T-helper 2 cell treated with Interferon-gamma antibody and Interleukin-4, amounts not matched to agents 100 ng/mL and 5 ng/mL, for 36 hours (primary cell): Measurements from ENCODE around the gene C19orf25. TPM values are rescaled to one million over a fixed set of nuclear protein-coding genes. Genes with fewer than 3 reads are reported as not detected.
"Not testable (repeated sequence)": the region's sequence is repeated elsewhere in the genome, so short reads cannot be mapped to it uniquely, and the experiment has no call there.

Source experiments
- intact Hi-C: fragments of 100-400 bp; cut with micrococcal nuclease; formaldehyde crosslinking; loops from one replicate; pipeline ENCODE4 v1.15.1; 2023
- total RNA-seq: library from RNA; stranded (reverse); gene quantifications from 2 replicates; pipeline ENCODE4 v1.2.3, GENCODE V29; 2022

The C19orf25 gene
- 42.3 and 43.3 TPM in 2 replicates for total RNA-seq

- intact Hi-C loops, result loop anchor here (1.0 kb wide), 1 partner anchor 11 kb away; the partner anchor contains the start of gene PCSK4
Observed at GRCh38 chr19:1478934-1479707, at the start of gene C19orf25. TSS of gene C19orf25 (minus strand) at chr19:1479215. CDS start at chr19:1478903, 312 bp downstream.

- intact Hi-C loops, result no loop called here
Observed at GRCh38 chr19:1527650-1528309, 48.8 kb upstream of the C19orf25 start.

- intact Hi-C loops, result no loop called here
Observed at GRCh38 chr19:1526979-1527649, 48.1 kb upstream of the C19orf25 start.

- intact Hi-C loops, result no loop called here
Observed at GRCh38 chr19:1526066-1526778, 47.2 kb upstream of the C19orf25 start.

GRCh38 chr19:1525343-1525742, 46.3 kb upstream of the C19orf25 start:
- intact Hi-C loops, result no loop called here

GRCh38 chr19:1524972-1525325, 45.9 kb upstream of the C19orf25 start:
- intact Hi-C loops, result no loop called here

- intact Hi-C loops, result no loop called here
Observed at GRCh38 chr19:1524287-1524971, 45.4 kb upstream of the C19orf25 start.

- intact Hi-C loops, result no loop called here
Observed at GRCh38 chr19:1523412-1524286, 44.6 kb upstream of the C19orf25 start, which contains the start of gene PLK5. TSS of gene PLK5 (plus strand) at chr19:1524077. CDS start at chr19:1526997, 2,920 bp downstream.

- intact Hi-C loops, result no loop called here
Observed at GRCh38 chr19:1522838-1523237, 43.8 kb upstream of the C19orf25 start.

- intact Hi-C loops, result no loop called here
Observed at GRCh38 chr19:1522061-1522460, 43.0 kb upstream of the C19orf25 start.

GRCh38 chr19:1521636-1522035, 42.6 kb upstream of the C19orf25 start:
- intact Hi-C loops, result no loop called here

- intact Hi-C loops, result no loop called here
Observed at GRCh38 chr19:1520203-1520780, 41.3 kb upstream of the C19orf25 start.

- intact Hi-C loops, result not testable (repeated sequence)
Observed at GRCh38 chr19:1519802-1520201, 40.8 kb upstream of the C19orf25 start.

- intact Hi-C loops, result no loop called here
Observed at GRCh38 chr19:1518471-1518870, 39.5 kb upstream of the C19orf25 start.

GRCh38 chr19:1516395-1516753, 37.4 kb upstream of the C19orf25 start:
- intact Hi-C loops, result no loop called here

GRCh38 chr19:1514986-1515721, 36.1 kb upstream of the C19orf25 start:
- intact Hi-C loops, result loop anchor here (5.0 kb wide), 2 partner anchors 43 to 238 kb away; partner anchors contain the start of gene FAM174C

GRCh38 chr19:1514295-1514661, 35.3 kb upstream of the C19orf25 start:
- intact Hi-C loops, result loop anchor here (5.0 kb wide), 2 partner anchors 42 to 237 kb away; partner anchors contain the start of gene FAM174C

GRCh38 chr19:1513499-1514294, 34.7 kb upstream of the C19orf25 start:
- intact Hi-C loops, result loop anchor here (1.0 to 5.0 kb wide), 4 partner anchors 23 to 236 kb away; partner anchors contain the start of genes FAM174C, PCSK4 and RPS15
